Neural cell (in vitro differentiated cells): ENCODE results near the gene UPK3BL1.
"Not testable (repeated sequence)": the region's sequence is repeated elsewhere in the genome, so short reads cannot be mapped to it uniquely, and the experiment has no call there.

ENCODE experiments used
- CTCF ChIP-seq: fragments of 450-650 bp; IDR thresholded peaks from 2 replicates; pipeline ENCODE4 v1.5.1; 2014; ENCODE audit warnings: antibody characterized with exemption, mild to moderate bottlenecking, moderate library complexity; ENCODE audit not compliant: poor library complexity, severe bottlenecking
- EP300 ChIP-seq: fragments of 450-650 bp; conservative IDR thresholded peaks from 2 replicates; pipeline ENCODE4 v1.6.1; 2014; ENCODE audit warnings: antibody characterized with exemption, mild to moderate bottlenecking, moderate library complexity; ENCODE audit not compliant: poor library complexity, severe bottlenecking
- EZH2 ChIP-seq: fragments of 200-600, 300-800 bp; shearing (Covaris generic), sonication (generic); IDR thresholded peaks from 2 replicates; pipeline ENCODE4 v1.6.1; 2014; ENCODE audit warnings: antibody characterized with exemption, low read length, borderline replicate concordance, mild to moderate bottlenecking; ENCODE audit not compliant: insufficient read depth, poor library complexity, severe bottlenecking
- POLR2AphosphoS5 ChIP-seq: IDR thresholded peaks from 2 replicates; pipeline ENCODE4 v1.6.1; 2012
- RAD21 ChIP-seq: fragments of 450-650 bp; conservative IDR thresholded peaks from 2 replicates; pipeline ENCODE4 v1.6.1; 2014; ENCODE audit warnings: antibody characterized with exemption, mild to moderate bottlenecking, moderate library complexity

- TF ChIP-seq EZH2, EP300, RAD21, CTCF, POLR2AphosphoS5: not testable (repeated sequence)
Measured at GRCh38 chr7:102680780-102681179, 38.2 kb upstream of the UPK3BL1 start.
